Fibroblast of upper back skin (primary cell): ENCODE data around the gene RUFY3.
"Not testable (repeated sequence)": the region's sequence is repeated elsewhere in the genome, so short reads cannot be mapped to it uniquely, and the experiment has no call there.

Experiments
- DNase-seq: peaks from one replicate; pipeline ENCODE4 v3.0.0-alpha.2; 2013

RUFY3 gene

GRCh38 chr4:70739496-70740337, 18.0 kb downstream of the RUFY3 start:
- no peak for DNase-seq

- DNase-seq: peak; percentile 45
Measured at GRCh38 chr4:70741867-70742658, 20.3 kb downstream of the RUFY3 start.

DNA sequence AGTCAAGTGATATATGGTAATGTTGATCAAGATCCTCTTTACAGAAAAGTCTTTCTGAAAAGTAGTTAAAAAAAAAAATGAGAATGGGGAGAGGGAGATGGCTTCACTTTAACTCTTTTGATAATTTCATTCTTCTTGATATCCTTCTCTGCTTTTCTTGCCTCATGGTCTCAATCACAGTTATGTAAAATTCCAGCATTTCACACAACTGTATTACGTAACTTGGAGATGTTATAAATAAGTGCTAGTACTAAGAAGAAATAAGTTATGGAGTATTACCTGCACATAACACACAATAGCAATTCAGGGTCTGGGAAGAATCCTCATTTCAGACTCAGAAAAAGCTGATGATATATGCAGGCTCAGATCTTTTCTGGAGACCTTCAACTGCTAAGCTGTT, 22.0 kb downstream of the RUFY3 start:
- no peak for DNase-seq

GRCh38 chr4:70746179-70746839, 24.5 kb downstream of the RUFY3 start:
- DNase-seq: peak; percentile 73

DNA sequence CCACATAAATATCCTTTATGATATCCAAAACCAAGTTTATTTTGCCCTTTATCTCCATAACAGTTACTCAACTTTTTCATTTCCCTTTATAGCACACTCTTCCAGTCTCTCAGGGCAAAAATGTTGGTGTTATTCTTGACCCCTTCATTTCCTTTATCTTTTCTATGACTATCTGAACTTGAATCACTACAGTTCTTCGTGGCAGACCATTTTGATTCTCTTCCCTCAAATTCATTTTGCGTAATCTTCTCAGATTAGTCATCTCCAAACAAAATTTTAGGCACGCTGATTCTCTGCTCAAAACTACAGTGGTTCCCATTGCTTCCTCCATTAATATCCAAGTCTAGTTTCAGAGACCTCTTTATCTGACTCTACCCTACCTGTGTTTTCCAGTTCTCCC, 26.1 kb downstream of the RUFY3 start:
- no peak for DNase-seq

DNA sequence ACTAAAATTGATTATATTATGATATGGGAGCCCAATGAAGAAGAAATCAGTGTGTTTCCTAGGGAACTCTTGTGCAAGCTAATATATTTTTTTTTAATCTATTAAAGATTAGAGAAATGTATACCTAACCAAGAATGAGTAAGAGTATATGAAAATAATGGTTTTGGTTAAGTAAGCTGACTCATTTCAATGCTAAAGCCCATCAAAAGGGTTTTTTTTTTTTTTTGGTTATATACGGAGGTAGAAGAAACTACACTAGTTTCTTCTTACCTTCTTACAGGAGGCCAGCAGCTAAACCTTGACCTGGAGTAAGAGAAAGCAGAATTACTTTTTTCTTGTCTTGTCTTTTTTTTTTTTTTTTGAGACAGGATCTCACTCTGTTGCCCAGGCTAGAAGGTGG, 27.5 kb downstream of the RUFY3 start:
- peak; percentile 11 for DNase-seq

GRCh38 chr4:70752236-70752635, 30.5 kb downstream of the RUFY3 start:
- no peak for DNase-seq

- DNase-seq: no peak
Measured at GRCh38 chr4:70753630-70754029, 31.9 kb downstream of the RUFY3 start.

- no peak for DNase-seq
Measured at GRCh38 chr4:70754470-70754869, 32.7 kb downstream of the RUFY3 start.

DNA sequence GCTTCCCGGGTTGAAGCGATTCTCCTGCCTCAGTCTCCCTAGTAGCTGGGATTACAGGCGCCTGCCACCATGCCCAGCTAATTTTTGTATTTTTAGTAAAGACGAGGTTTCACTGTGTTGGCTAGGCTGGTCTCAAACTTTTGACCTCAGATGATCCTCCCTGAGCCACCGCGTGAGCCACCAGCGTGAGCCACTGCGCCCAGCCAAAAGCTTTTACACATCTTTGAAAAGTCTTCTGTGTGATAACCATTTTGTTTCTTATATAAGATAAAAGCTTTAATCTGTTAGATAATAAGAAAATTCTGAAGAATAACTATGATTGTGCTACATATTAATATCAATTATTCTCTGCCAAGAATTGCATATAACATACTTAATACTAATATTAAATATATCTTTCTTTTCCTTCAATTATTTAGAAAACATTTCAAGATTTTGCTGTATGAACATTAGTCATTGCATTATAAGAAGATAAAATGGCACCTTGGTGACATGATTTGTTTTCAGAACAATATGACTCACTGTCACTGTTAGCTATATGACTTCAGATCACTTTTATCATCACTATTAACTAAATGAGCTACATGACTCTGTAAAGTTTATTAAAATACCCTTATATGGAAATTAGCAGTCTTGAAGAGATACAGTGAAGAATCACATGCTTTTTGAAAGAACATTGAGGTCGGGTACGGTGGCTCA, 33.4 kb downstream of the RUFY3 start:
- no peak for DNase-seq

GRCh38 chr4:70759126-70759525, 37.4 kb downstream of the RUFY3 start:
- peak; percentile 22 for DNase-seq

- DNase-seq: no peak
Measured at GRCh38 chr4:70759627-70760026, 37.9 kb downstream of the RUFY3 start.

DNA sequence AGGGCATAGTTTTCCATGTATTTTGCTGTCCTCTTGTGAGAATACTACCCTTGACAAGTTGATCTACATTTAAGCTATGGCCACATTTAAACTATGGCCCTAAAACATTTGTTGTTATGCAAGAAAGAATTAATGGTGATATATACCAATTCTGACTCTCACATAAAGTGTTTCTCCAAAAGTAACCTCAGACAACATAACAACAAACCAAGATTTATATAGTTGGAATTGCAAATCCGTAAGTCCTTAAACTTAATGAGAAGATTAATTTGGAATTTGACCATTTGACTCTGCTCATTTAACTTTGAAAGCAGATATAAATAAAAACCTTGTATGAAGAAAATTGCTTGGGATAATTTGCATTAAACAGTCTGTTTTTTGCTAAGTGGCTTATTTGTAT, 38.9 kb downstream of the RUFY3 start:
- DNase-seq: no peak

DNA sequence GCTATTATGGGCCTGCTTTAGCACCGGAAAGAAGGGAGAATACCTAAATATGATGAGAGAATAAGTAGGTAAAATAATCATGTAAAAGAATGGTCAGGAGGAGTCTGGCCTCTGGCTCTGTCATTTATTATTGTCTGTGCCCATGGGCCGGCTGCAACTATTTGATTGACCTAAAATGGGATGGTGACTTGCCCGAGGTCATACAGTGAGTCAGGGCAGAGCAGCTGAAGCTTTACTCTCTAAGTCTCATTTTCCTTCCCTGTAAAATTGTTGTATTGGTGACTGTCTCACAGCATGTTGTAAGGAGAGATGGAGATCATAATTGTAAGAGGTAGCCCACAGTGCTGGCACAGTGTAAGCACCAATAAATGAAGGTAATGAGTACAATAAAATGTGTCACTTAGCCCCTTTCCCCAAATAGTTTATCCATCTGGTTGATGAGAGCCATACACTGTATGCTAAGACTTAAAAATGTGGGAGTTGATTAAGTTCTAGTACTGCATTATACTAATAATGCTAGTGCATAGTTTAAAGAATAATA, 39.6 kb downstream of the RUFY3 start:
- DNase-seq: no peak

GRCh38 chr4:70765368-70765767, 43.6 kb downstream of the RUFY3 start:
- DNase-seq: no peak

GRCh38 chr4:70768301-70768948, 46.7 kb downstream of the RUFY3 start:
- peak; percentile 30 for DNase-seq

- DNase-seq: not testable (repeated sequence)
Measured at GRCh38 chr4:70769396-70769795, 47.6 kb downstream of the RUFY3 start.

GRCh38 chr4:70772929-70773555, 51.3 kb downstream of the RUFY3 start:
- no peak for DNase-seq

DNA sequence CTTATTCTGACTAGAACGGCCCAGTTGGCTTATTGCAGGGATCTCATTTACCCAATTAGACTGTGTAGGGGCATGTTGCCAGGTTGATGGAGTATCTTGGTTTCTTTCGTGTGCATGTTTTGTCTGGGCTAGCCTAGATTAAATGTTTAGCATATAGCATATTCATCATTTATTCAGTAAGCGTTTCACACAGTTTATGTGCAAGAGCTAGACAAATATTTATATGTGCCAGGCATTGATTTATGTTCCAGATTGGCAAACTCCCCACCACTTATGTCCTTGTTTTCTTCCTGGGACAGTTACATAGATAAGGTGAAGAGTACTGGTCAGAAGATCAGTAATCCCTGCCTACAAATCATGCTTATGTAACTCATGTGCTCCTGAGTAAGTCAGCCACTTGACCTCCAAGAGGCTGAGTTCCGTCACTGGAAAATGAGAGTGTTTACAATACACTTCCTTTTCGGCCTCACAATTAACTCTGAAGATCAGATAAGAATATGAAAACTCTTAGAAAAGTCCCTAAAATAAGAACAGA, 57.2 kb downstream of the RUFY3 start:
- no peak for DNase-seq

- no peak for DNase-seq
Measured at GRCh38 chr4:70783096-70783495, 61.3 kb downstream of the RUFY3 start.

DNA sequence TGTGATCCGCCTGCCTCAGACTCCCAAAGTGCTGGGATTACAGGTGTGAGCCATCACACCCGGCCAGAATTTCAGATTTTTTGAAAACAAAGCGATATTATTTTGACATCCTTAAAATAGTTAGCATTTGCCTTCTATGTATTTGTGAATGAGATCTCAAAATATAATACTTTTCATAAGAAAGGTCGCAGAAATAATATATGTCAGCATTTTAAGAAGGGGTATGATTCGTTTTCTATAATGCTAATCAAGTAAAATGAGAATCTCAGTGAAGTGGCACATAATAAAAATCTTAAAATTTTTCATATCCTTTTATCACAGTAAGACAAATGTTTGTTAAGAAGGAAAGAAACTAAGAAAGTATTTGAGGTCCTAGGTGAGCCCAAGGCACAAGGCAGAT, 65.7 kb downstream of the RUFY3 start:
- DNase-seq: no peak
